ENCODE measurements around the gene ALX3. TPM values are rescaled to one million over a fixed set of nuclear protein-coding genes. Genes with fewer than 3 reads are reported as not detected.
A peak's percentile ranks its signal among the peaks of the same experiment; 100 is the strongest.

ALX3 gene
- polyA plus RNA-seq, 1 experiment = not detected

GRCh38 chr1:110038271-110038670 lies 32.2 kb downstream of the ALX3 start:
- no peak for TF ChIP-seq CTCF (IDR thresholded peaks at IDR 0.05; ENCODE audit: low read depth, low read length)
- DNase-seq (ENCODE audit: low read depth, low spot score) = no peak
- ChIA-PET POLR2A (no interaction called here), CTCF (interaction anchor here (0.7 to 3.5 kb wide), 5 partner anchors 9 to 422 kb away, joined by 3 to 13 read pairs (median 6); no protein-coding TSS in a partner anchor)
- H3K27ac ChIP-seq (ENCODE audit: low read depth, low read length) = no peak overlapping the region
- H3K9me3 ChIP-seq (ENCODE audit: control insufficient read depth, insufficient read depth, low read length) = no peaks in the 10 kb centered on the region
- H3K27me3 ChIP-seq (ENCODE audit: control insufficient read depth, insufficient read depth, low read length) = no peaks in the 10 kb centered on the region
- H3K4me3 ChIP-seq (ENCODE audit: low read depth, low read length) = no peak overlapping the region

- H3K27ac ChIP-seq (ENCODE audit: low read depth, low read length) = peak overlapping the region; percentile 54
- no peak for TF ChIP-seq CTCF (IDR thresholded peaks at IDR 0.05; ENCODE audit: low read depth, low read length)
- POLR2A ChIA-PET = interaction anchor here (1.1 to 1.6 kb wide), 4 partner anchors 10 to 304 kb away, joined by 4 to 11 read pairs (median 6); partner anchors contain the start of genes AHCYL1 and RBM15
- no peak for DNase-seq (ENCODE audit: low read depth, low spot score)
- no peaks in the 10 kb centered on the region for H3K9me3 ChIP-seq (ENCODE audit: control insufficient read depth, insufficient read depth, low read length)
- CTCF ChIA-PET = interaction anchor here (0.6 to 2.6 kb wide), 7 partner anchors 17 to 424 kb away, joined by 3 to 16 read pairs (median 4); no protein-coding TSS in a partner anchor
- H3K27me3 ChIP-seq (ENCODE audit: control insufficient read depth, insufficient read depth, low read length) = no peaks in the 10 kb centered on the region
- peak overlapping the region; percentile 81 for H3K4me3 ChIP-seq (ENCODE audit: low read depth, low read length)
These were observed 35.2 kb downstream of the ALX3 start for GRCh38 chr1:110035236-110035752.

GRCh38 chr1:110034451-110035235 lies 35.8 kb downstream of the ALX3 start, which contains the start of gene STRIP1:
Gene STRIP1, plus strand, starts transcription at chr1:110034624. Its CDS starts 14 bp downstream, at chr1:110034638.
- ChIA-PET POLR2A (interaction anchor here (0.7 to 1.6 kb wide), 6 partner anchors 11 to 486 kb away, joined by 3 to 11 read pairs (median 4); partner anchors contain the start of genes AHCYL1, GNAI3 and RBM15), CTCF (interaction anchor here (0.7 to 2.6 kb wide), 5 partner anchors 18 to 257 kb away, joined by 3 to 16 read pairs (median 4); no protein-coding TSS in a partner anchor)
- no peaks in the 10 kb centered on the region for H3K9me3 ChIP-seq (ENCODE audit: control insufficient read depth, insufficient read depth, low read length)
- DNase-seq (ENCODE audit: low read depth, low spot score) = peak; percentile 95
- H3K27me3 ChIP-seq (ENCODE audit: control insufficient read depth, insufficient read depth, low read length) = no peaks in the 10 kb centered on the region
- H3K4me3 ChIP-seq (ENCODE audit: low read depth, low read length) = peak within 1 kb of the TSS; percentile 81
- peak within 1 kb of the TSS; percentile 54 for H3K27ac ChIP-seq (ENCODE audit: low read depth, low read length)
- no peak for TF ChIP-seq CTCF (IDR thresholded peaks at IDR 0.05; ENCODE audit: low read depth, low read length)

GRCh38 chr1:110034040-110034450 lies 36.4 kb downstream of the ALX3 start:
- TF ChIP-seq CTCF (IDR thresholded peaks at IDR 0.05; ENCODE audit: low read depth, low read length) = no peak
- Histone ChIP-seq H3K9me3 (ENCODE audit: control insufficient read depth, insufficient read depth, low read length) (no peaks in the 10 kb centered on the region), H3K27me3 (ENCODE audit: control insufficient read depth, insufficient read depth, low read length) (no peaks in the 10 kb centered on the region), H3K27ac (ENCODE audit: low read depth, low read length) (no peak overlapping the region), H3K4me3 (ENCODE audit: low read depth, low read length) (peak overlapping the region; percentile 46)
- ChIA-PET CTCF (interaction anchor here (1.1 kb wide), 2 partner anchors 19 to 83 kb away, joined by 3 to 4 read pairs; no protein-coding TSS in a partner anchor), POLR2A (interaction anchor here (0.7 to 1.6 kb wide), 5 partner anchors 10 to 486 kb away, joined by 3 to 11 read pairs (median 4); partner anchors contain the start of genes AHCYL1, GNAI3 and RBM15)
- no peak for DNase-seq (ENCODE audit: low read depth, low spot score)

Data from AG04450 (cell line).